ENCODE measurements around the gene INHBC.
"Not testable (repeated sequence)": the region's sequence is repeated elsewhere in the genome, so short reads cannot be mapped to it uniquely, and the experiment has no call there.

The INHBC gene

DNA sequence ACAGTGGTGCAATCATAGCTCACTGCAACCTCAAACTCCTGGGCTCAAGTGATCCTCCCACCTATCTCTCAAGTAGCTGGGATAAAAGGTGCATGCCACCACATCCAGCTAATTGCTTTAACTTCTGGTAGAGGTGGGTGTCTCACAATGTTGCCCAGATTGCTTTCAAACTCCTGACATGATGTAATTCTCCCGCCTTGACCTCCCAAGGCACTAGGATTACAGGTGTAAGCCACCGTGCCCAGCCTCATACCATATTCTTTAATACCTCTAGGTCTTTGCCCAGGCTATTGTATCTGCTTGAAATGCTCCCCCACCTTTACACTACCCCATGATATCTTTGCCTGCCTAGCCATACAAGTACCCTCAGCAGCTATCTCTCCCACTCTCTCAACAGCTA lies 15.1 kb upstream of the INHBC start:
- TF ChIP-seq ZNF184 (tag by site-specific recombination; IDR thresholded peaks at IDR 0.05) (no peak), EGR2 (tag by site-specific recombination; IDR thresholded peaks at IDR 0.05; ENCODE audit: low read depth) (peak; percentile 41; the same call in 1 of the 2 replicates), ZNF362 (tag by site-specific recombination; IDR thresholded peaks at IDR 0.05) (no peak), ZFHX2 (tag by site-specific recombination; conservative IDR thresholded peaks at IDR 0.05) (peak; percentile 61)
- TF ChIP-seq, protein P1, sequence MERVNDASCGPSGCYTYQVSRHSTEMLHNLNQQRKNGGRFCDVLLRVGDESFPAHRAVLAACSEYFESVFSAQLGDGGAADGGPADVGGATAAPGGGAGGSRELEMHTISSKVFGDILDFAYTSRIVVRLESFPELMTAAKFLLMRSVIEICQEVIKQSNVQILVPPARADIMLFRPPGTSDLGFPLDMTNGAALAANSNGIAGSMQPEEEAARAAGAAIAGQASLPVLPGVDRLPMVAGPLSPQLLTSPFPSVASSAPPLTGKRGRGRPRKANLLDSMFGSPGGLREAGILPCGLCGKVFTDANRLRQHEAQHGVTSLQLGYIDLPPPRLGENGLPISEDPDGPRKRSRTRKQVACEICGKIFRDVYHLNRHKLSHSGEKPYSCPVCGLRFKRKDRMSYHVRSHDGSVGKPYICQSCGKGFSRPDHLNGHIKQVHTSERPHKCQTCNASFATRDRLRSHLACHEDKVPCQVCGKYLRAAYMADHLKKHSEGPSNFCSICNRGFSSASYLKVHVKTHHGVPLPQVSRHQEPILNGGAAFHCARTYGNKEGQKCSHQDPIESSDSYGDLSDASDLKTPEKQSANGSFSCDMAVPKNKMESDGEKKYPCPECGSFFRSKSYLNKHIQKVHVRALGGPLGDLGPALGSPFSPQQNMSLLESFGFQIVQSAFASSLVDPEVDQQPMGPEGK (tag by site-specific recombination; IDR thresholded peaks at IDR 0.05): no peak
- H3K9me3 ChIP-seq (ENCODE audit: control insufficient read depth, insufficient read depth, low read depth, low read length): no peaks in the 10 kb centered on the region
- peaks cover 3% of the 10 kb centered on the region; the same call in 1 of the 2 replicates for H3K4me1 ChIP-seq (ENCODE audit: control insufficient read depth, insufficient read depth, low read length)
- no peak overlapping the region for H3K4me3 ChIP-seq (ENCODE audit: low read depth, low read length)
- no peak overlapping the region for H3K27ac ChIP-seq (ENCODE audit: extremely low read depth, low read depth, low read length)
- CTCF ChIA-PET: no interaction called here
- POLR2A ChIA-PET: no interaction called here
- peaks cover 6 to 32% of the 10 kb centered on the region in 2 experiments; a peak in 2 of 3 replicates for H3K36me3 ChIP-seq (ENCODE audit: control insufficient read depth in 2 of 2, insufficient read depth in 1 of 2, low read length in 2 of 2)

- Histone ChIP-seq H3K27ac (ENCODE audit: extremely low read depth, low read depth, low read length) (no peak overlapping the region), H3K4me3 (ENCODE audit: low read depth, low read length) (no peak overlapping the region), H3K9me3 (ENCODE audit: control insufficient read depth, insufficient read depth, low read depth, low read length) (no peaks in the 10 kb centered on the region), H3K4me1 (ENCODE audit: control insufficient read depth, insufficient read depth, low read length) (peaks cover 3% of the 10 kb centered on the region; the same call in 1 of the 2 replicates), H3K36me3 (ENCODE audit: control insufficient read depth in 2 of 2, insufficient read depth in 1 of 2, low read length in 2 of 2) (peaks cover 7 to 35% of the 10 kb centered on the region in 2 experiments; a peak in 2 of 3 replicates)
- TF ChIP-seq KLF17 (tag by site-specific recombination; IDR thresholded peaks at IDR 0.05) (no peak), TCF7L2 (IDR thresholded peaks at IDR 0.05; ENCODE audit: borderline replicate concordance, low read depth, low read length) (no peak), ZNF157 (tag by site-specific recombination; IDR thresholded peaks at IDR 0.05) (no peak), ZBTB21 (tag by site-specific recombination; IDR thresholded peaks at IDR 0.05) (no peak), ZBTB8A (tag by site-specific recombination; IDR thresholded peaks at IDR 0.05) (no peak), ZNF114 (tag by site-specific recombination; IDR thresholded peaks at IDR 0.05) (no peak), ZNF112 (tag by site-specific recombination; IDR thresholded peaks at IDR 0.05) (no peak), ZNF426 (tag by site-specific recombination; IDR thresholded peaks at IDR 0.05) (no peak), MZF1 (tag by site-specific recombination; IDR thresholded peaks at IDR 0.05; ENCODE audit: borderline replicate concordance) (no peak), KLF1 (tag by site-specific recombination; IDR thresholded peaks at IDR 0.05) (no peak), ZNF175 (tag by site-specific recombination; IDR thresholded peaks at IDR 0.05) (no peak), BCL6B (tag by site-specific recombination; IDR thresholded peaks at IDR 0.05) (no peak), ZNF629 (tag by site-specific recombination; IDR thresholded peaks at IDR 0.05) (no peak), ZNF394 (tag by site-specific recombination; IDR thresholded peaks at IDR 0.05; ENCODE audit: borderline replicate concordance) (no peak), ZNF121 (tag by site-specific recombination; IDR thresholded peaks at IDR 0.05) (no peak), FEZF1 (tag by site-specific recombination; IDR thresholded peaks at IDR 0.05) (no peak), ZNF16 (tag by site-specific recombination; IDR thresholded peaks at IDR 0.05; ENCODE audit: low read depth) (no peak), ZNF48 (tag by site-specific recombination; IDR thresholded peaks at IDR 0.05) (no peak)
- CTCF ChIA-PET: interaction anchor here (1.4 kb wide), 1 partner anchor 10 kb away, joined by 4 read pairs; no protein-coding TSS in a partner anchor
- POLR2A ChIA-PET: no interaction called here
Observed at GRCh38 chr12:57420482-57420881, 14.1 kb upstream of the INHBC start.

GRCh38 chr12:57426948-57427347 lies 7.6 kb upstream of the INHBC start:
- CTCF ChIA-PET; POLR2A ChIA-PET; H3K4me3 ChIP-seq (ENCODE audit: low read depth, low read length); H3K9me3 ChIP-seq (ENCODE audit: control insufficient read depth, insufficient read depth, low read depth, low read length); H3K4me1 ChIP-seq (ENCODE audit: control insufficient read depth, insufficient read depth, low read length); H3K27ac ChIP-seq (ENCODE audit: extremely low read depth, low read depth, low read length): not testable (repeated sequence)
- peaks cover 8 to 28% of the 10 kb centered on the region in 2 experiments; a peak in 2 of 3 replicates for H3K36me3 ChIP-seq (ENCODE audit: control insufficient read depth in 2 of 2, insufficient read depth in 1 of 2, low read length in 2 of 2)
